ENCODE results near the gene VAV2. TPM values are rescaled to one million over a fixed set of nuclear protein-coding genes. Genes with fewer than 3 reads are reported as not detected.
A peak's percentile ranks its signal among the peaks of the same experiment; 100 is the strongest.

VAV2 gene
- total and polyA plus RNA-seq, 2 experiments from 2014 or later = 8.1 to 28.9 TPM

- TF ChIP-seq EZH2 (IDR thresholded peaks at IDR 0.05; ENCODE audit: low read depth, unreplicated experiment) (no peak), ETS1 (IDR thresholded peaks at IDR 0.05) (no peak), CREB1 (CRISPR knock-in tag; IDR thresholded peaks at IDR 0.05; ENCODE audit: low read depth) (no peak), CTCF (conservative IDR thresholded peaks at IDR 0.05; ENCODE audit: low read depth in 2 of 2) (no peak)
- H3K4me1 ChIP-seq (ENCODE audit: insufficient read depth) = peaks cover 10% of the 10 kb centered on the region
- no peak for ATAC-seq
- H3K4me3 ChIP-seq = no peak overlapping the region
- no peak overlapping the region for H3K27ac ChIP-seq (ENCODE audit: low read depth)
- Mint-ChIP-seq H3K4me3 (no peak overlapping the region), H3K27me3 (ENCODE audit: insufficient read depth, low read depth, poor library complexity) (peaks cover 13% of the 10 kb centered on the region), H3K36me3 (ENCODE audit: low read depth) (no peaks in the 10 kb centered on the region; the same call in 2 of the 3 replicates), H3K4me1 (peaks cover 16% of the 10 kb centered on the region), H3K27ac (no peak overlapping the region), H3K9me3 (no peaks in the 10 kb centered on the region)
- H3K9me2 ChIP-seq (ENCODE audit: insufficient read depth) = no peaks in the 10 kb centered on the region
- no peak for DNase-seq (ENCODE audit: low spot score)
- no peaks in the 10 kb centered on the region for H3K27me3 ChIP-seq (ENCODE audit: insufficient read depth)
- no peaks in the 10 kb centered on the region for H3F3A ChIP-seq (replicated peaks; ENCODE audit: low read depth)
- no peaks in the 10 kb centered on the region for H3K36me3 ChIP-seq (ENCODE audit: insufficient read depth)
- H3K4me2 ChIP-seq = no peak overlapping the region
- no peaks in the 10 kb centered on the region for H4K20me1 ChIP-seq (replicated peaks; ENCODE audit: insufficient read depth)
- no peaks in the 10 kb centered on the region for H3K79me2 ChIP-seq (replicated peaks; ENCODE audit: insufficient read depth)
- no peak overlapping the region for H2AFZ ChIP-seq
These were observed 261.0 kb downstream of the VAV2 start for GRCh38 chr9:133730994-133731715.

DNA sequence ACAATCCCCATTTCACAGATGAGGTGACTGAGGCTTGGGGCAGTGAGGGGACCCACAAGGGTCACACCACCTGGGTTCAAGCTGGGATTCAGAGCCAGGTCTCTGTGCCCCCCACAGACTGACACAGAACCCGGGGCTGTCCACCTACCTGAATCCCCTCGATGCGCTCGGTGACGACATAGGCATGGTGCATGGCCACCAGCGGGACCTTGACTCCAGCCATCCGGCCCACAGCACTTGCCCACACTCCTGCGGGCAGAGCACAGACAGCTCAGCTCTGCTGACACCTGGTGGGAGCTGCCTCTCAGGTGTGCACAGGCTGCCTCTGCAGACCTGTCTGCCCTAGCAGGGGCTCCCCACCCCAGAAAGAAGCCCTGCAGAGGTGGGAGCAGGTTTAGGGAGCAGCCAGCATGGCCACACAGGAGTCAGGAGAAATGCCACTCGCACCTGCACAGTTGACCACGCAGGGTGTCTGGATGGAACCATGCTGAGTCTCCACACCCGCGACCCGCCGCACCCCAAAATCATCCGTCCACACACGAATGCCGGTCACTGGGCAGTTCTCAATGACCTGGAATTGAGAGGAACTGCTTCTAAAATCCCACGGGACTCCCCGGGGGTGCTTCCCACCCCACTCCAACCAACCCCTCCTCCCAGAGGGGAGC lies 262.4 kb downstream of the VAV2 start:
- no peak for DNase-seq (ENCODE audit: low spot score)

More for the DNA sequence above, 262.4 kb downstream of the VAV2 start:
- TF ChIP-seq JUNB (IDR thresholded peaks at IDR 0.05; ENCODE audit: unreplicated experiment) = no peak
- TF ChIP-seq CTCF (conservative IDR thresholded peaks at IDR 0.05; ENCODE audit: low read depth in 2 of 2) = peak; percentile 22 to 40; a peak in 3 of 4 replicates
- Mint-ChIP-seq H3K27me3 (ENCODE audit: insufficient read depth, low read depth, poor library complexity) (peaks cover 13% of the 10 kb centered on the region), H3K4me1 (peaks cover 5% of the 10 kb centered on the region), H3K27ac (no peak overlapping the region), H3K4me3 (no peak overlapping the region), H3K9me3 (no peaks in the 10 kb centered on the region), H3K36me3 (ENCODE audit: low read depth) (no peaks in the 10 kb centered on the region; the same call in 2 of the 3 replicates)
- H3K27ac ChIP-seq (ENCODE audit: low read depth) = no peak overlapping the region
- ATAC-seq = peak; percentile 22
- no peaks in the 10 kb centered on the region for H3K27me3 ChIP-seq (ENCODE audit: insufficient read depth)
- no peaks in the 10 kb centered on the region for H3K36me3 ChIP-seq (ENCODE audit: insufficient read depth)
- no peak overlapping the region for H3K4me3 ChIP-seq
- no peaks in the 10 kb centered on the region for H3K79me2 ChIP-seq (replicated peaks; ENCODE audit: insufficient read depth)
- H3K4me1 ChIP-seq (ENCODE audit: insufficient read depth) = no peaks in the 10 kb centered on the region; the same call in 1 of the 2 replicates
- no peaks in the 10 kb centered on the region for H3F3A ChIP-seq (replicated peaks; ENCODE audit: low read depth)
- H3K4me2 ChIP-seq = no peak overlapping the region
- H2AFZ ChIP-seq = no peak overlapping the region
- H4K20me1 ChIP-seq (replicated peaks; ENCODE audit: insufficient read depth) = no peaks in the 10 kb centered on the region; the same call in 1 of the 2 replicates
- H3K9me2 ChIP-seq (ENCODE audit: insufficient read depth) = no peaks in the 10 kb centered on the region

Data from GM23338 (cell line).